Stimulated activated CD8-positive, alpha-beta memory T cell treated with anti-CD3 and anti-CD28 coated beads, Interleukin-4, amount 100 ng/mL, for 4 hours (primary cell): ENCODE measurements around the gene ATG4C.

Experiments
- DNase-seq, 2 donors: peaks; one replicate each; pipeline ENCODE4 v3.0.0-alpha.2; 2020; ENCODE audit warnings: low read depth in 2 of 2, low spot score in 1 of 2

The ATG4C gene

DNA sequence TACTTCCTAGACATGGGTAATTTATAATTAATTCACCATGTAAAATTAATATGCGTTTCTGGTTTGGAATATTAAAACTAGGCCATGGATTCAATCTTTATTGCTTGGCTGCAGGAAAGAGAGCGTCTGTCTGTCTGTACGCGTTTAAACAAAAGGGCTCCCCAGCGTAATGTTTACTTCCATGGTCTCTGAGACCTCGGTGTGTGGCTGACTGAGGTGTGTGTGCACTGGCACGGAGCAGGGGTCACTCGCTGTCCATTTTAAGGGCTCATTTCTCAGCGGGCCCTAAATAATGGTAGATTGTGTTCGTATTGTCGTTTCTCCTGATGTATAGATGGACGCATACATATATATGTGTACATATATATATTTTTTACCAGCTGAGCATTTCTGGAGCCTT lies 119.6 kb downstream of the ATG4C start:
- DNase-seq: no peak

DNA sequence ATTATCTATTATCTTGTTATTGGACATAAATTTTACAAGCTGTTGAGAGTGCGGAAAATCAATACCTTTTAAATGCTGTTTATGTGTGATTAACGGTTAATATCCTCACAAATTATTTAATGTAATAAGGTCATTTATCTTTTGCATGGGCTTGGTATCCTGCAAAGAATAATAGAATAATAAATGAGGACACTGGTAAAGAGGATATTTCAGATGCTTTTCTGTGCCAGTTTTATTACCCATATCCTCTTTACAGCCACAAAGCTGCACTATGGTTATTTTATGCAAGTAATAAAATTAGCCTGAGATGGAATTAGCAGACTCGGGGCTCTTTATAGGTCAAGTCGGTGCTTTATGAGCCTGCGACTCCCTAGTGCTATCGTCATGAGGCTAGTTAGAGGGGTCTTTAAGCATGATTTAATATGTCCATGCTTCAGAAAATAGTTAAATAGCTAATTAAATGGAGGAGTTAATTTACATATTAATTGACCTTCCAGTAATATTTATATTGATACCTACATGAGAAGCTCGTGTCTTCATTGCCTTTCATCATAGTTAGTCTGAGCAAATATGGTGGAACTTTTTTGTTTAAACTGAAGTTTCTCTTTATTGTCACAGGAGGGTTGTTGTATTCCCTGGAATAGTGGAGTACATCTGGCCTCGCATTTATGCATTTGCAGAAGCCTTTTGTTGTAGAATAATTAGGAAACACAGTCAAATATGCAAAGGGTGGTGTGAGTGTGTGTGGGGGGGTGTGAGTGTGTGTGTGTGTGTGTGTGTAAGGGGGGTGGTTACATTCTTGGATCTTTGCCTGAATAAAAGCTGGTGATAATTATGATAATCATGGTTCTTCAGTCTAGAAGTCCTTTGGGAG lies 120.3 kb downstream of the ATG4C start:
- DNase-seq: no peak

DNA sequence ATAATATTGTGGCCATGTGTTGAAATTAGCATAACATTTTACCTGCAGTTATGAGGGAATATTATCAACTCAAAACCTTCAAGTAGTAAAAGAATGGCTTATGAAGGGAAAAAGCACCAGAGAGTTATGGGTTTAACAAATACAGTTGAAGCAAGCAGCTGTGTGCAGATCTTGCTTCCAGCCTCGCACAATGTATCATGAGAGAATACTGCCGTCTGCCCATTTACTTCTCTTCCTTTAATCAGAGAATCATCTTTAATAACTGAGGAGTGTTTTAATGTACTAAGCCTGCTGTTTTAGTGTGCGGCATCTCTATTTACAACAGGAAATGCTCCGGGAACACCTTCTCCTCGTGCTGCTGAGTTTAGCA lies 120.9 kb downstream of the ATG4C start:
- DNase-seq: no peak

- DNase-seq: no peak
Observed at GRCh38 chr1:62905309-62905708, 121.4 kb downstream of the ATG4C start.

DNA sequence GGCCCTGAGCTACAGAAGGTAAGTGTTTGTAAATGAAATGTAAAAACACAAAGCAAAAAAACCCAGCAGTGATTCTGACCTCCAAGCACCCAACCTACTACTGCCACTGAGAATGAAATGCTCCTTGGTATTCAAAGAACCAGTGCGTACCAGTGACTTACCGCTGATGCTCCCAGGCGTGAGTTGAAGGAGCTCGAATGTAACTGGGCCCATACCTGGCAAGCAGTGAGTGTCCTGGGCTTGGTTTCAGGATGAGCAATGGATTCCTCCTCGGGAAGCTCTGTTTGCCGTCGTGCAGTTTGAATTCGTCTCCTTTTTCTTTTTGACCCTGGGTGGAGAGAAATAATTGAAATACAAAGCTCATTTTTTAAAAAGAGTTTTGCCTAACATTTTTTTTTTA lies 121.9 kb downstream of the ATG4C start:
- no peak for DNase-seq

DNA sequence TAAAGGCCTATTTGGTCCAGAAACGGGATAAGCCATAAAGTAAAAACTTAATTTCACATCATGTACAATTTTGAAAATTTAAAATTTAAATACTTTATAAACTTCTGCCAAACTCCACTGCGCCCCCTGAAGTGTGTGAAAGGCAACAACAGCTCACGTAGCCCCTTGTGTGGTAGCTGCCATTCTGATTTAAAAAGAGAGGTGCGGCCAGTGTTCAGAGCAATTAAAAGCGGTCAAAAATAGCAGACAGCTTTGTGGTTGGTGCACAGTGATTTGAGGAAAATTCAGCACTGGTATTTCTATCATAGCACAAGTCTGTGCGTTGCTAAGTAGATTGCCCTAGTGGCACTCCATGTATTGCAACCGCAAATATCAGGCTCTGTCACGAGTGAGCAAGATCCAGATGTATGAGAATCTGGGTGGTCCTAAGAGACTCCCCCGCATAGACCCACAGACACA lies 122.5 kb downstream of the ATG4C start:
- no peak for DNase-seq

- no peak for DNase-seq
Observed at GRCh38 chr1:62908168-62908695, 124.3 kb downstream of the ATG4C start.

DNA sequence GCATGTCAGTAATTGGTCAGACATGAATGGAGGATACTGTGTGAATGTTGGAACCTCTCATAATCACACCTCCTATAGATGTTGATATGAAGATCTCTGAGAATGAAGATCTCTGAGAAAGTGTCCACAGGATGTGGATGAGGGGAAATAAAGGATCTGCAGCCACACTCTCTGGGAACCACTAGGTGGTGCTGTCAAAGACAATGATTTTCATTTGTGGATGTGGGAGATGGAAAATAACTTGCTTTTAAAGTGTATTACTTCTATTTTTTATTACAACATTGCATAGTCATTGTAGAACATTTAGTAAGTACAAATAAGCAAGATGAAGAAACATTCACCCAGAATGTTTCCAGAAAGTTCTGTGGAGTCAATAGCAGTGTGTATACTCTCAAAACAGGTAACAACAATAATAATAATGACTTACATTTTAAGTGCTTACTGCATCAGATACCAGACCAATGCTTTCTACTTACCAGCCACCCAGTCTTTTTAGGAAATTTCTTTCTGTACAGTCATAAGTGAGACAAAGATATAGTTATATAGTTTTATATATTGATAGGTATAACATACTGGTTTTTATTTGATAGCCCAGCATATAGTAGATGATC lies 128.2 kb downstream of the ATG4C start:
- no peak for DNase-seq
